GM19035 (cell line): ENCODE measurements around the gene ACTR1A.

Source experiments
- ATAC-seq: cut with Tn5 transposase; IDR thresholded peaks from one replicate; pipeline ENCODE4 v1.9.1; 2021; ENCODE audit not compliant: unreplicated experiment

The ACTR1A gene

DNA sequence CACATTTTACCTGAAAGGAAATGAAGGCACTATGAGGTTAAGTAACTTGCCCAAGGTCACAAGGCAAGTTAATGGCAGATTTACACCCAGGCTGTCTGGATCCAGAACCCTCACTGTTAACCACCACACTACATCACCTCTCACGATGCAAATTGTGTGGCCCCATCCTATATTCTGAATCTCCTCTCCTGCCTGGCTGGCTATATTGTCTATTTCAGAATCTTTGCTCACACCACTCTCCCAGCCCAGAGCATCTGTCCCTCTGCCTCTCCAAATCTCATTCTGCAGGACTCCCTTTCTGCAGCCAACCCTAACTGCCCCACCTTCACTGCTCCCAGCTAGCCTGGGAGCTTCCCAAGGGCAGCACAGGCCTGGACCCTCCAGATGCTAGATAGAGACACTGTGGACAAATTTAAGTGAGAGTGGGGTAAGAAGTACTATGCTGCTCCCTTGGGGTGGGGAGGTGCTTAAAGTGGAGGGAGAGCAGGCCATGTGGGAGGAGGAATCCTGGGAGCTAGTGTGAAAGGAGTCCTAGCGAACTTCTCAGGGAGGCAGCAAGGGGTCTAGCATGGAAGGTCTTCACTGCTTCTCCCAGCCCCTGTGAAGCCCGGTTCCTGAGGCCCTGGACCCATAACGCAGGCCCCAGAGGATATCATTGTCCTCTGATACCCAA lies 70.9 kb downstream of the ACTR1A start:
- no peak for ATAC-seq

- ATAC-seq: no peak
Measured at GRCh38 chr10:102429468-102429867, 73.0 kb downstream of the ACTR1A start.
